GM18508 (cell line): ENCODE measurements around the gene FAIM2.

Experiments
- ATAC-seq: cut with Tn5 transposase; IDR thresholded peaks from one replicate; pipeline ENCODE4 v1.9.1; 2021; ENCODE audit warnings: moderate number of reproducible peaks; ENCODE audit not compliant: insufficient read depth, unreplicated experiment

FAIM2 gene

GRCh38 chr12:49941556-49942511, 38.1 kb upstream of the FAIM2 start:
- ATAC-seq, result no peak

- ATAC-seq, result no peak
These were observed 36.0 kb upstream of the FAIM2 start for GRCh38 chr12:49939707-49940106.

GRCh38 chr12:49939307-49939706, 35.6 kb upstream of the FAIM2 start:
- no peak for ATAC-seq

DNA sequence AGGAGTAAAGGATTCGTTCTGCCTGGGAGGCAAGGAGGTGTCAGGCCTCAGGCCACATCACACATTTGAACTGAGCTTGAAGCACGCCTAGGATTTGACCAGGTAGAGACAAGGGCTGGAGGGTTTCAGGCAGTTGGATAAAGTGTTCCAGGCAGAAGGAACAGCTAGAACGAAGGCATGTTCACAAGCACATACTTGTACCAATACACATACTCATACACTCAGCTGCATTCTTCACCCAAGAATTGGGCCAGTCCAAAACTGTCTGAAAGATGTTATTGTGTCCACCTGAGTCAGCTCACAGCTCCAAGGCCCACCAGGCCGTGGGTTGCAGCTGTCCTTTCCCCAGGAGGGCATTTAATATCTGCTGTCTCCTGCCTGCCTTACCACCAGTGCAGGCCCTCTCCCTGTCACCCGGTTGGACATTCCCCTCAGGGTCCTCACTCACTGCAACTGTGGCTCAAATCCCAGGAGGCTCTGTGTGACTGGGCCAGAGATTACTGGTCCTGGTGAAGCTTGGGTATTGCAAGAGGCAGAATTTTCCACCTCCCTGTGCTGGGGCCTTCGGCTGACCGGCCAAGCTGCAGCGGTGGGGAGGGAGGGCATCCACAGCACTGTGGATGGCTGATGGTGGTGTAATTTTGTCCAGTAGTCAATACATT, 34.1 kb upstream of the FAIM2 start:
- ATAC-seq, result no peak

GRCh38 chr12:49936925-49937324, 33.2 kb upstream of the FAIM2 start:
- no peak for ATAC-seq

- no peak for ATAC-seq
These were observed 30.8 kb upstream of the FAIM2 start for GRCh38 chr12:49934505-49934904.

DNA sequence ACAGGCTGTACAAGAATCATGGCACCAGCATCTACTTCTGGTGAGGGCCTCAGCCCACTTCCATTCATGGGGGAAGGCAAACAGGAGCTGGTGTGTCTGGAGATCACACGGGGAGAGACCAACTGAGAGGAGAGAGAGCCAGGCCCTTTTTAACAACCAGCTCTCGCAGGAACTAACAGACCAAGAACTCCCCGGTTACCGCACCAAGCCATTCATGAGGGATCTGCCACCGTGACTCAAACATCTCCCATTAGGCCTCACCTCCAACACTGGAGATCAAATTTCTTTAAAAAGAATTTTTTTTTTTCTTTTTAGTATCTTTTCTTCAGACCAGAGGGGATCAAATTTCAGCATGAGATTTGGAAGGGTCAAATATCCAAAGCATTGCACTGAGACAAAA, 30.1 kb upstream of the FAIM2 start:
- no peak for ATAC-seq

DNA sequence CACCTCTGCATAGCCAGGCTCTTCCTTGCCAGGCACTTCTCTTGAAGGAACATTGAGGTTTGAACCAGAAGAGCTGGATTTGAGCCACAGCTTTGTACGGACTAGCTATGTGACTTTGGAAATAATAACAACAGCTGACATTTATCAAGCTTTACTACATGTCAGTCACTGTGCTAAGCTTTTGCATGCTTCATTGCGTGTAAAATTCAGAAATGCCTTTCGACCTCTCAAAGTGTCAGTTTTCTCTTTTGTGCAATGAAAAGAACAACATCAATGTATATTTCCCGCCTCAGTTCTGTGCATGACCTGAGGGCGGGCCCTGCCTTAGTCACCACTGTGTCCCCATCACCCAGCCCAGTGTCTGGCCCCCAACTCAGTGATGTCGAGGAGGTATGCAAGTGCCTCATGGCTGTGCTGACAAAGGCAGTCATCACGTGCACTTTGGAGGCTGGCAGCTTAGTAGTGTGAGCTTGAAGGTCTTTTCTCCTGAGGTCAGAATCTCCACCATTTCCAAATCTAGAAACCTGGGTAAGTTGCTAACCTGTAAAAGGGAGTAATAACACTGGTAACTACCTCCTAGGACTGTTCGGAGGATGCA, 28.9 kb upstream of the FAIM2 start:
- no peak for ATAC-seq

DNA sequence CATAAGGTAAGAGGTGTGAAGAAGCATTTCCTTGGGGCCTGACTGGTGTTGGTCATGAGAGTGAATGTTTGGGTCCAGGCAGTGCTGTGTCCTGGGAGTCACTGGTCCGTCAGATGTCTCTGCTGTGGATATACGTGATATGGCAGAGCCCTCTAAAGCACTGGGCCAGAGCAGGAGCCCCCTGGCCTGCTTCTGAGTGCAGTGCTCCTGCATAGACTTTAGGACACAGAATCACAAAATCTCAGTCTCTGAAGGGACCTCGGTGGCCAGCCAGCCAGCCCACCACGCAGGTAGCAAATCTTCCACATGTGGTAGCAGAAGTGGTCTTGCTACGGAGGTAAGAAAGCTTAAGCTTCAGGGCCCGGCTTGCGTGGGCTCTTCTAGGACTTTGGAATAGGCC, 28.3 kb upstream of the FAIM2 start:
- no peak for ATAC-seq

DNA sequence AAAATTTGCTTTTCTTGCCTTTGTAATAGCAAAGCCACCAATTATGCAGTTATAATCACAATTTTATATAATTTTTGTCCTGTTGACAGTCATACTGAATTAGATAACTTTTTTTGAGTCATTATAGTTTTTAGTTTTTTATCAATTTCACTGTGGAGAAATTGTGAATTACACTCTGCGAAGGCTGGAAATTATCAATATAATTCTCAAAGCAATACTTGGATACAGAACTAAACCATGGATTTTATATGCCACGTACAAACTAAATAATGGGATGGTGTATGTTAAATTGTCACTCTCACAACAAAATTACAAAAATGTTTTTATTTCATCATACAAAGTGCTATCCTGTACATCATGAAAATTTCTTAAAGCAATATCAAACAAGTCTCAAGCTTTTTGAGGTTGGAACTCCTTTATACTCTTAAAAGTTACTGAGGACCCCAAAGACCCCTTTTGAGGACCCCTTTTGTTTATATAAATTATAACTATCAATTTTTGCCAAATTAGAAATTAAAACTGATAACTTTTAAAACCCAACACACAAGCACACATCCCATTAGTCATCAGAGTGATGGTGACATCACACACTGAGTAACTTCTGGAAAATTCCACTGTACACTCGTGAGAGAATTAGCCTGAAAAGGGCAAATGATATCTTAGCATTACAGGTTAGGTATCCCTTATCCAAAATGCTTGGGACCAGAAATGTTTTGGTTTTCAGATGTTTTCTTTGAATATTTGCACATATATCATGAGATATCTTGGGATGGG, 27.0 kb upstream of the FAIM2 start:
- no peak for ATAC-seq

DNA sequence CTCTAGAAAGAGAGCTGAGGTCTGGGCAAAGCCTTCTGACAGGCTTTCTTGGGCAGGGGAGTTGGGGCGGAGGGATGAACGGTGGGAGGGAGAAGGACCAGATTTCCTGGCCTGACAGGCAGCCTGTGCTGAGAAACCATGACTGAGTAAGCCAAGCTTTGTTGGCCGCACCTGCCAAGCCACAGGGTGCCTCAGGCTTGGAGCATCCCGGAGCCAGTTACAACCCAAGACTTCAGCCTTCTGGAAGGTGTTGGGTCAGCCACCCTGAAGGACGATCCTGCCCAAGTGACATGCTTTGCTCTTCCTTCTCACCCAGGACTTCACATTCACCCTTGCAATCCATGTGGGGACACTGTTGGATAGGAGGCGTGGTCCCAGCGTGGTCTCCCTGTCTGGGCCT, 25.9 kb upstream of the FAIM2 start:
- no peak for ATAC-seq

DNA sequence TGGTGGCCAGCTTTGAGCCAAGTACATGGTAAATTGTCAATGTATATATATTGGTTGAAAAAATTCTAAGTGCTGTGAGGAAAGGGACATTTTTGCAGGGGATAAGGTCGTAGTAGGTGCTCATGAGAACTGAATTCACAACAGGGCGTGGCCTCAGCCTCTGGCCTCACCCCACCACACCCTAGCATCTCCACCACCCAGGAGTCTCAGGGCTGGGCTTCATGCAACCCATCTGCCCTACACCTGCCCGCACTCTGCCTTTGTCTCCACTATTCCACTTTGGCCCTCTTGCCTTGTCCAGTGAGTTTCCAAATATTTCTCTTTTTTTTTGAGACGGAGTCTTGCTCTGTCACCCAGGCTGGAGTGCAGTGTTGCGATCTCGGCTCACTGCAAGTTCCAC, 24.8 kb upstream of the FAIM2 start:
- no peak for ATAC-seq

DNA sequence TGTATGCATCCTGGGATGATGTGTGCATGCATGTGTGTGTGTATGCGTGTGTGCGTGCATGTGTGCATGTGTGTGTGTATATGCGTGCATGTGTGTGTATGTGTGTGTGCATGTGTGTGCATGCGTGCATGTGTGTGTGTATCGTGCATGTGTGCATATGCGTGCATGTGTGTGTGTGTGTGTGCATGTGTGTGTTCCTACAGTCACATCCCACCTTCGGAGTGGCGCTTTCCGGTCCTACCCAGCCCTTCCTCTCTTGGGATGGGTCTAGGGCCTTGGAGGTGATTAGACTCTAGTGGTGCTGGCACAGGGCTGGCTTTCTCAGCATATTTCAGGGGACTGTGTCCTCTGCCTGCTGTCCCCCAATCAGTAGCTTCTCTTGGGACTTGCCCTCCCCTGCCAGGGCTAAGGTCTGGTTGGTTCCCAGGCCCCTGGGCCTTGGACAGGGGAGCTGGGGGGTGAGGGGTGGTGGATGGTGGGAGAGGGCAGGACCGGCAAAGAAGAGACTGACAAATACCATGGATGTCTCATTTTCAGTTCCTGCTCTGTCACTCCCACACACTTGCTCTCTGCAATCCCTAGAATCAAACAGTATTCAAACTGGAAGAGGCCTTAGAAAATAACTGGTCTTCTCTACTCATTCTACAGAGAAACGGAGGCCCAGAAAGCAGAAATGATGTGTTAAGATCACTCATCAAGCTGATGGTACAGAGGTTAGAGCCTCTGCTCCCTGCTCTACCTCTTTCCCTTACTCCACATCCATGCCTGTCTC, 21.9 kb upstream of the FAIM2 start:
- ATAC-seq, result no peak

DNA sequence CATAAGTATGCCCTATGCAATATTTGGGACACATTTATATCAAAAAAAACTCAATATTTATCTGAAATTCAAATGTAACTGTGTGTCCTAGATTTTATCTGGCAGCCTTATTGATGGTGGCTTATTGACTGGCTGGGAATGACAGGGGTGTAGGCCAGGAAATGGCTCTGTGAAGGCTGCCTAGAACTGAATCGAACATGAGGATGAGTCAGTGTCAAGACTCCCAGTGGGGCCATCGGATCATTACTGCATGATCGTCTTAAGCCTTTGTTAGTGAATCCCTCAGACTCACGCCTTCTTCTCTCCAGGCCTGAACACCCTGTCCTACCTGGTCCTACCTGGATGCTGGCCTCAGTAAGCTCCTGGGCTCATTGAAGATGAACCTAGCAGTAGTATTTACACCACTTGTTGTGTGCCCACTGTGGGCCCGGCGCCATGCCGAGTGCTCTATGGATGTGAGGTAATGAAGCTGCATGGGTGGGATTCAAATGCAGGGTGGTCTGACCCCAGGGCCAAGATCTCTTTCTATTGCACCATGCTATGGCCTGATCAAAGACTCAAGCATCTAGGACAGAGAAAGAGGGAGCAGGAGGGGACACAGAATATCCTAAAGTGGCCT, 21.0 kb upstream of the FAIM2 start:
- ATAC-seq, result no peak

DNA sequence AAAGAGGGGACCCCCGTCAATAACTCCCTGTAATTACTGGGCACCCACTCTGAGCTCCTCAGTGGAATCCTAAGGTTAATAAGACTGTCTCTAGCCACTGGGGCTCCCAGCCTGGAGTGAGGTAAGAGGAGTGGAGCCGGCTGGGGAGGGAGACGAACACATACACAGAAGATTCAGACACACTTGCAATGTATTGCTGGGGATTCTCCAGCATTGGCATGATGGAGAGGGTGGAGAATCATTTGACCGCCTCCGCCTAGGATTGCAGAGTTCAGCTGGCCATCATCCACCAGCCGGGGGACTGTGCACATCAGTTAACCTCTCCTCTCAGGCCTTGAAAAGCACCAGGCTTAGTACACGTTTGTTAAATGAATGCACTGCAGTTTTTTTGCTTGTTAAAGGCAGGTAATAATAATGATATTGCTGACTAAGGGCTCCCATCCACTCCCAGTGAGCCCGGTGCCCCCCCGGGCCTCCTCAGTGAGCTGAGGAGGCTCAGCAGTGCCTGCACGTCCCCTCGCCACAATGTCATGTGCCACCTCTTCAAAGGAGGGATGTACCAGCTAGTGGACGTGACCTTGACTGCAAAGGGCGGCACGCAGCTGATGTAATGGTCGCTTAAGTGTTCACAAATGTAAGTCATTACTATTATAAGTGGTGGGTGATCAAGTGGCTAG, 20.3 kb upstream of the FAIM2 start:
- no peak for ATAC-seq

DNA sequence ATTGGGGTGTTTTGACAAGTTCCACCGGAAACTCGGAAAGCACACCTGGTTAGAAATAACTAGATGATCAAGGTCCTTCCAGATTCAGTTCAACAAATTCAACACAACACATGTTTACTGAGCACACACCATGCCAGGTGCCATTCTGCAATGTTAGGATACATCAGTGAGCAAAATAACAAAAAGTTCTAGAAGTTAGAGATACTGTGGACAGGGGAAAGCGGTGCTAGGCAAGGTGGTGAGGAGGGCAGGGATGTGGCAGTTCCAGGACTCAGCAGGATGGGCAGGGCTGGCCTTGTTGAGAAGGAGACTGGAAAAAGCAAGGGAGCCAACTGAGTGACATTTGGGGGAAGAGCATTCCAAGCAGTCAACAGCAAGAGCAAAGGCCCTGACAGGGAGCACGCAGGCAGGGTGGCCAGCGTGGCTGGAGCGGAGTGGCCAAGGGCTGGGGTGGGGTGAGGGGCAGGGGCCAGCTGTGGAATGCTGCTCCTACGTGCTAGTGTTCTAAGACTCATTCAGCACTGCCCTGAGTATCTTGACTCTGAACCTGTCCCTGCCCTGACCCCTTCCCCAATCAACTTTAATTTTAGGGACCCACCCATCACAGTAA, 19.4 kb upstream of the FAIM2 start:
- no peak for ATAC-seq

DNA sequence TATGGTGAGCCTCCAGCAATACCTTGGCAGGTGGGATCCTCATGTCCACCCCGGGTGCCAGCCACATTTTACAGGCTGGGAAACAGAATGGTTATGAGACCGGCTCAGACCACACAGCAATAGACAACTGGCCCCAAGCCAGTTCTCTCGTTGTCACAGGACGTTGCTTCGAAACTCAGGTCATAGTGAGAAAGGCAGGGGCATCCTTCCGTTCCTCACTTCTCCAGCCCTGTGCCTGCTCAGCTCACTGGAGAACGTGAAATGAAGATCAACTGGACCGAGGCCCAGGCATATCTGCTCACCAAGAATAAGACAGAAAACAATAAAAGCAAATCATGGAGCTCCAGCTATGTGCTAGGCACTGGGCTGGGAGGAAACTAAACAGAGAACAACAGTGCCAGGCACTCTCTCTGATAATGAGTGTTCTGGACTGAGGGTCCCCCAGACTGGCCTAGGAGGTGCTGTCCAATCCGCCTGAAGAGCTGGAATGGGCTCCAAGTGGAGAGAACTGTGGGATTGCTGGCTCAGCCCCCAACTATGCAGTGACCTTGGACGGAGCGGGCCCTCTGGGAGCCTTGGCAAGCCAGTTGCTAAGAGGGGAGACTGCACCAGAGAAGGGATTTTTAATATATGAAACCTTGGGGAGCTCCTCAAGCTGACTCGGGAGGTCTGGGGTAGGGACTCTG, 18.8 kb upstream of the FAIM2 start:
- no peak for ATAC-seq

GRCh38 chr12:49921936-49922335, 18.2 kb upstream of the FAIM2 start:
- no peak for ATAC-seq
